Epithelial cell of esophagus (primary cell): ENCODE results near the gene BABAM2.

Experiments used
- DNase-seq: peaks from one replicate; pipeline ENCODE4 v3.0.0; 2010; ENCODE audit warnings: low read depth
- H3K4me3 ChIP-seq: 2 replicates; pipeline ENCODE4 v1.5.1; 2011; ENCODE audit warnings: mild to moderate bottlenecking, low read length, control low read depth
- TF ChIP-seq, protein P1 (sequence below): IDR thresholded peaks from 2 replicates; pipeline ENCODE4 v1.5.1; 2011; ENCODE audit warnings: low read depth, mild to moderate bottlenecking, low read length, control low read depth, inconsistent platforms; ENCODE audit not compliant: insufficient read depth; ENCODE audit errors: missing control alignments

The BABAM2 gene

DNA sequence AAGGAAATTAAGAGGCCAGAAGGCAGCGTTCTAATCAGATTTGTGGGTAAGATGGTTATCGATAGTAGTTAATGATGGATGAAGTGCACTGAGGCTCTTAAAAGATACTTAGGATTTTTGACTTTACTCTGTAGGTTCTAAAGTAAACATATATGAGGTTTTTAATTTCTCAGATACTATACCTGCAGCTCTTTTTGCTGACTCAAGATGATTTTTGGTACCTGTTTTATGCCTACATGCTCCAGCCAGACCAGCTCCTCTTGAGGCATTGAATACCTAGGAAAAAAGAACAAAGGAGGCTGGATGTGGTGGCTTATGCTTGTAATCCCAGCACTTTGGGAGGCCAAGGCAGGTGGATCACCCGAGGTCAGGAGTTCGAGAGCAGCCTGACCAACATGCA, 260.5 kb downstream of the BABAM2 start:
- DNase-seq, result no peak
- TF ChIP-seq, protein P1, sequence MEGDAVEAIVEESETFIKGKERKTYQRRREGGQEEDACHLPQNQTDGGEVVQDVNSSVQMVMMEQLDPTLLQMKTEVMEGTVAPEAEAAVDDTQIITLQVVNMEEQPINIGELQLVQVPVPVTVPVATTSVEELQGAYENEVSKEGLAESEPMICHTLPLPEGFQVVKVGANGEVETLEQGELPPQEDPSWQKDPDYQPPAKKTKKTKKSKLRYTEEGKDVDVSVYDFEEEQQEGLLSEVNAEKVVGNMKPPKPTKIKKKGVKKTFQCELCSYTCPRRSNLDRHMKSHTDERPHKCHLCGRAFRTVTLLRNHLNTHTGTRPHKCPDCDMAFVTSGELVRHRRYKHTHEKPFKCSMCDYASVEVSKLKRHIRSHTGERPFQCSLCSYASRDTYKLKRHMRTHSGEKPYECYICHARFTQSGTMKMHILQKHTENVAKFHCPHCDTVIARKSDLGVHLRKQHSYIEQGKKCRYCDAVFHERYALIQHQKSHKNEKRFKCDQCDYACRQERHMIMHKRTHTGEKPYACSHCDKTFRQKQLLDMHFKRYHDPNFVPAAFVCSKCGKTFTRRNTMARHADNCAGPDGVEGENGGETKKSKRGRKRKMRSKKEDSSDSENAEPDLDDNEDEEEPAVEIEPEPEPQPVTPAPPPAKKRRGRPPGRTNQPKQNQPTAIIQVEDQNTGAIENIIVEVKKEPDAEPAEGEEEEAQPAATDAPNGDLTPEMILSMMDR, result no peak
- H3K4me3 ChIP-seq, result no peak overlapping the region

DNA sequence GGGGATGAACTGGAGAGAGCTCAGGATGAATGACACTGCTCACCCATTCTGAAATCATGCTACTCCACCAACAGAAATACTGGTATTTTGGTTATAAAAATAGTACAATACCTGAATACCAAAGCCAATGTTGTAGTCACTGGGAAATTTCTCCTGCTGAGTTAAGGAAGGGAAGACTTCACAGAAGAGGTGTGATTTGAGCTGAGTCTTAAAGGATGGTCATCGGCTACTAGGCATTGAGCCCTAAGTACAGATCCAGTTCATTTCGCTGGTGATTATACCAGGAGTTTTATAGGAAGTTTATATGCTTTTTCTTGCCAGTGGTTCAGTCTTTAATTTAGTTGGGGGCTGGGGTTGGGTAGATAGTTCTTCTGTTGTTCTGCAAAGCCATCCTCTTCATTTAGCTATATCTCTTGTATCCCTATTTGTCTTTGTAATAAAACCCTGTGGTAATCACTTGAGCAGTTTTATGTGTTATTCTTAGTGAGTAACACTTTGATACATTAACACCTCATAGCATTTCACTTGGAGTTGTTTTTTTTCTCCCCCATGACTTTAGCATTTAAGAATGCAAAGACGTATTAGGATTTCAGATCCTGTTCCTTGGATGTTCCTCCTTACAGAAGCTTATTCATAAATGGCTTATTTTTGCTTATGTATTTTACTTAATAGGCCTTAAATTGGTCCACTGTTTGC, 262.2 kb downstream of the BABAM2 start:
- TF ChIP-seq, protein P1, result no peak
- H3K4me3 ChIP-seq, result no peak overlapping the region
- DNase-seq, result peak; percentile 81

DNA sequence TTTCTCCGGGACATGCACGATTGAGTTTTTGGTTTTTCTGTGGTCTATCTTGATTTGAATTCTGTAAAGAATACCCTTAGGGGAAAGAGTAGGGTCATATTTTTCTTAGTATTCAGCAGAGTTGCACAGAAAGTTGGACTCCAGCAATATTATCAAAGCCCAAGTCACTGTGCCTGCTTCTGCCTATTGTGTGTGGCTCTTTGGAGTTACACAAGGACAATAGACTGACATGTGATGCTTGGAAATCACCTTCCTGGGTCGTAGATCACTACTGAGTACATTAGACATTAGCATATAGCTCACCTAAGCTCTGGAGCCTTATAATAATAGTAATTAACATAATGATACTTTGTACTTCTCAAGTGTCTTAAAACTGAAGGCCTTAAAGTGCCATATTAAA, 263.3 kb downstream of the BABAM2 start:
- TF ChIP-seq, protein P1, result no peak
- no peak overlapping the region for H3K4me3 ChIP-seq
- no peak for DNase-seq

DNA sequence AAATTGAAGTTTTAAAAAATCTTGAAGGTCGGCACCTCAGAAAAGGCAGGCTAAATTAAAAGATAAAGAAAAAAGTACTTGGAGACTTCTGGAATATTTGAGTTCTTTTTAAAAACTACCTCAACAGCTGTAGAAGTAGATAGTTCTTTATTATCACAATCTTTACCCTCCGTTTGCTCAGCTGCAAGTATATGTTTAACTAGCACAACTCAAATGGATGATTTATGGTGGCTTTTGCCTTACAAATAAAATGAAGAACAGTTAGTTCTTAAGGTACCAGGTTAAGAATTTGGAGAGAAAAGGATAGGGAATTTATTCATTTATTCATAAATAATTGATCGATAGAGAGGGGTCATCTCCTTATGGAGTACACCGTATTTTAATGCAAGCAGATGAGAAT, 264.6 kb downstream of the BABAM2 start:
- H3K4me3 ChIP-seq, result no peak overlapping the region
- TF ChIP-seq, protein P1, result no peak
- no peak for DNase-seq

DNA sequence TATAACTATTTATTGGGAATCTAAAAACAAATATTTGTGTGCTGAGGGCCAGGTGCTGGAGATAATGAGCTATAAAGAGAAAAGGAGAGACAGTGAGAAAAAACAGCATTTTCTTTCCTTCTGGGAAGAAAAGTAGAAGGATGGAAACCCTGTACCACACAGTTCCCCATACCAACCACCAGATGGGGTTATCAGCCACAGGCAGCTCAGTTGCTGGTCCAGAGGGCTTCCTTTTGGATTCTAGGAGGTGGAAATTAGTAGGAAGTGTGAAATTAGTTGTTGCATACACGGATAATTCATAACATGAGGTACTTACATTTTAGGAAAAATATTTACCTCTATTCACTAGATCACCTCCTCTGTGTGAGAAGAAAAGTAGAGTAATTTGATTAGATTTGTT, 265.1 kb downstream of the BABAM2 start:
- peak; percentile 27 for DNase-seq

DNA sequence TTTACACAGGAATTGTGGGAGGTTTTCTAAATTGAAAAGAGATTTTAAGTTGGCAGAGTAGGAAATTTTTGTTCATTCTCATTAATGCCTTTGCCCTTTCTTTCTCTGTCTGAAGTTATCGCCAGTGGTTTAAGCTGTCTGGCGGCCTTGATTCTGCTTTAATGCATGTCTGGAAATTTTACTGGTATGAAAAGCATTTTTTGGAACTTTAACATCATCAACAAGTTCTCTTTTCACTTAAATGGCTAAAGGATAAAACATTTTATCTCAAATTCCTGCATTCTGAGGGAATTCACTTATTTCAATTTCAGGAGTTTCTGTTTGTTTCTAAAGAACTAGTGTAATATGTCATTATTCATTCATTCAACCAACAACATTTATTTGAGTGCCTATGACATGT, 268.3 kb downstream of the BABAM2 start:
- DNase-seq, result no peak
- H3K4me3 ChIP-seq, result no peak overlapping the region
- TF ChIP-seq, protein P1, result no peak

More for the DNA sequence above, 265.1 kb downstream of the BABAM2 start:
- H3K4me3 ChIP-seq, result no peak overlapping the region
- TF ChIP-seq, protein P1, result peak; percentile 74

DNA sequence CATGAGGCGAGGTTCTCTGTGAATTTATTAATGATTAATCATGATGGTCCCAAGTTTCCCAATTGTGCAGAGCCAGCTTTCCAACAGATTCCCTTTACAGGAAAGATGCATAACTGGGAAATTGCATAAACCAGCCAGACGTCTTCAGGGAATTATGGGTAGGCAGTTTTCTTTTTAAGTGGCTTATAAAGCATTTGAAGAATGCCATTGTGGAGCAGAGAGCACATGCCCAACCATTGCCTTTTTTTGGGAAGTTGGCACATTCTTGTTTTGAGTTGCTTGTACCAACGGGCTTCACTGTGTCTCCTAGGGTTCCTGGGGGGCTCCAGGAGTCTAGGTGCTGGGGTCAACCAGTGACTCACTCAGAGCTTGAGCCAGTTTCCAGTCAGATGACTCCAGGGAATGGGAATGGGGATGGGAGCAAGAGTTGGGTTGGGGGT, 270.5 kb downstream of the BABAM2 start:
- peak; percentile 67 for DNase-seq
- no peak overlapping the region for H3K4me3 ChIP-seq
- TF ChIP-seq, protein P1, result no peak
